CD4-positive, CD25-positive, alpha-beta regulatory T cell (primary cell): Measurements from ENCODE around the gene USF2. TPM values are rescaled to one million over a fixed set of nuclear protein-coding genes. Genes with fewer than 3 reads are reported as not detected.

Experiments
- ATAC-seq, 2 donors: fragments of 150-1000 bp; cut with Tn5 transposase; one replicate each; pipeline ENCODE4 v1.10.0; 2021; ENCODE audit warnings: low read depth in 2 of 2, moderate number of reproducible peaks in 2 of 2, moderate library complexity in 1 of 2
- DNase-seq, 3 donors: peaks; one replicate each; pipeline versions ENCODE4 v3.0.0 to v3.0.0-alpha.2; 2012 to 2022; ENCODE audit warnings: mixed read lengths in 1 of 3
- H3K27ac ChIP-seq: one replicate; pipeline ENCODE4 v1.7.0; 2013; ENCODE audit warnings: mild to moderate bottlenecking, low read length; ENCODE audit not compliant: insufficient read depth, poor library complexity, severe bottlenecking
- H3K27me3 ChIP-seq: one replicate; pipeline ENCODE4 v1.7.0; 2013; ENCODE audit warnings: low read length; ENCODE audit not compliant: control insufficient read depth, insufficient read depth
- H3K36me3 ChIP-seq: one replicate; pipeline ENCODE4 v1.7.0; 2013; ENCODE audit warnings: mild to moderate bottlenecking, low read length, moderate library complexity; ENCODE audit not compliant: control insufficient read depth, insufficient read depth
- H3K4me1 ChIP-seq: 2 replicates; pipeline ENCODE4 v1.7.0; 2013; ENCODE audit warnings: mild to moderate bottlenecking, low read length; ENCODE audit not compliant: insufficient read depth, control insufficient read depth, poor library complexity, severe bottlenecking
- H3K4me3 ChIP-seq: one replicate; pipeline ENCODE4 v1.7.0; 2013; ENCODE audit warnings: low read depth, mild to moderate bottlenecking, low read length, moderate library complexity
- H3K9me3 ChIP-seq, 2 experiments: 1 replicate in 1 of 2; 2 replicates in 1 of 2; pipeline ENCODE4 v1.7.0; 2013; ENCODE audit warnings: low read length in 2 of 2, mild to moderate bottlenecking in 1 of 2, moderate library complexity in 1 of 2; ENCODE audit not compliant: control insufficient read depth in 2 of 2
- H3K27ac Mint-ChIP-seq, 3 donors: one replicate each; pipeline ENCODE4 v1.8.0; 2020 to 2022; ENCODE audit warnings: mild to moderate bottlenecking in 3 of 3, mixed read lengths in 3 of 3, moderate library complexity in 2 of 3
- H3K27me3 Mint-ChIP-seq: one replicate; pipeline ENCODE4 v1.8.0; 2022; ENCODE audit warnings: mild to moderate bottlenecking, mixed read lengths
- H3K36me3 Mint-ChIP-seq: one replicate; pipeline ENCODE4 v1.8.0; 2020; ENCODE audit warnings: mixed read lengths
- H3K4me1 Mint-ChIP-seq, 4 donors: one replicate each; pipeline ENCODE4 v1.8.0; 2020 to 2022; ENCODE audit warnings: mixed read lengths in 4 of 4, mild to moderate bottlenecking in 1 of 4
- H3K4me3 Mint-ChIP-seq, 4 donors: one replicate each; pipeline ENCODE4 v1.8.0; 2020 to 2022; ENCODE audit warnings: mild to moderate bottlenecking in 4 of 4, mixed read lengths in 4 of 4, moderate library complexity in 3 of 4
- H3K9me3 Mint-ChIP-seq, 7 donors: one replicate each; pipeline ENCODE4 v1.8.0; 2020 to 2022; ENCODE audit warnings: mixed read lengths in 7 of 7, mild to moderate bottlenecking in 3 of 7, moderate library complexity in 2 of 7
- polyA plus RNA-seq, 4 donors: library from polyadenylated mRNA; unstranded; fragments of 300-500 nt; fragmentation: Illumina TruSeq; gene quantifications; one replicate each; pipeline ENCODE4 v1.2.3, GENCODE V29; 2021
- total RNA-seq: library from RNA; stranded (reverse); gene quantifications from one replicate; pipeline ENCODE4 v1.2.3, GENCODE V29; 2022

Gene USF2
- total and polyA plus RNA-seq, 5 donors from 2014 or later = 5.9 to 277 (median 7.3) TPM

GRCh38 chr19:35306473-35307246 lies 37.9 kb downstream of the USF2 start:
- no peak overlapping the region for H3K27ac Mint-ChIP-seq

GRCh38 chr19:35307931-35308330 lies 39.2 kb downstream of the USF2 start:
- Histone ChIP-seq H3K27me3 (no peaks in the 10 kb centered on the region), H3K4me1 (no peaks in the 10 kb centered on the region), H3K9me3 (no peaks in the 10 kb centered on the region), H3K4me3 (no peak overlapping the region), H3K27ac (no peak overlapping the region), H3K36me3 (no peaks in the 10 kb centered on the region)
- Mint-ChIP-seq H3K4me3 (no peak overlapping the region), H3K4me1 (peaks cover 0 to 2% (median 0%) of the 10 kb centered on the region in 4 donors), H3K36me3 (no peaks in the 10 kb centered on the region), H3K27ac (peak overlapping the region in 2 of 3 donors; percentile 24 to 60), H3K9me3 (peaks cover 0 to 3% (median 0%) of the 10 kb centered on the region in 7 donors), H3K27me3 (no peaks in the 10 kb centered on the region)
- ATAC-seq = no peak
- no peak for DNase-seq

More at GRCh38 chr19:35306473-35307246, 37.9 kb downstream of the USF2 start:
- Histone ChIP-seq H3K27ac (no peak overlapping the region), H3K27me3 (no peaks in the 10 kb centered on the region), H3K36me3 (no peaks in the 10 kb centered on the region), H3K4me3 (no peak overlapping the region), H3K9me3 (no peaks in the 10 kb centered on the region), H3K4me1 (no peaks in the 10 kb centered on the region)
- DNase-seq = no peak
- no peaks in the 10 kb centered on the region for H3K36me3 Mint-ChIP-seq
- no peak for ATAC-seq
- H3K9me3 Mint-ChIP-seq = peaks cover 0 to 3% (median 0%) of the 10 kb centered on the region in 7 donors
- no peaks in the 10 kb centered on the region for H3K27me3 Mint-ChIP-seq
- no peak overlapping the region for H3K4me3 Mint-ChIP-seq
- H3K4me1 Mint-ChIP-seq = peaks cover 0 to 2% (median 0%) of the 10 kb centered on the region in 4 donors

- H3K4me1 ChIP-seq = no peaks in the 10 kb centered on the region
- H3K4me3 ChIP-seq = no peak overlapping the region
- no peak overlapping the region for H3K27ac ChIP-seq
- Mint-ChIP-seq H3K27ac (peak overlapping the region in 2 of 3 donors; percentile 24 to 32), H3K9me3 (peaks cover 0 to 3% (median 0%) of the 10 kb centered on the region in 7 donors), H3K4me1 (peaks cover 0 to 2% (median 0%) of the 10 kb centered on the region in 4 donors), H3K27me3 (no peaks in the 10 kb centered on the region), H3K36me3 (no peaks in the 10 kb centered on the region), H3K4me3 (no peak overlapping the region)
- ATAC-seq (no peak), DNase-seq (no peak)
- no peaks in the 10 kb centered on the region for H3K27me3 ChIP-seq
- no peaks in the 10 kb centered on the region for H3K9me3 ChIP-seq
- H3K36me3 ChIP-seq = no peaks in the 10 kb centered on the region
Measured at GRCh38 chr19:35308910-35309309, 40.1 kb downstream of the USF2 start.

GRCh38 chr19:35309481-35310279 lies 40.9 kb downstream of the USF2 start:
- Mint-ChIP-seq H3K9me3 (peaks cover 0 to 3% (median 0%) of the 10 kb centered on the region in 7 donors), H3K4me3 (no peak overlapping the region), H3K4me1 (peaks cover 0 to 2% (median 0%) of the 10 kb centered on the region in 4 donors), H3K27me3 (no peaks in the 10 kb centered on the region), H3K36me3 (no peaks in the 10 kb centered on the region), H3K27ac (no peak overlapping the region)
- Histone ChIP-seq H3K4me1 (no peaks in the 10 kb centered on the region), H3K4me3 (no peak overlapping the region), H3K36me3 (no peaks in the 10 kb centered on the region), H3K27ac (no peak overlapping the region), H3K9me3 (no peaks in the 10 kb centered on the region), H3K27me3 (no peaks in the 10 kb centered on the region)
- ATAC-seq = no peak
- no peak for DNase-seq

GRCh38 chr19:35310331-35310730 lies 41.6 kb downstream of the USF2 start:
- Mint-ChIP-seq H3K4me1 (peaks cover 0 to 2% (median 0%) of the 10 kb centered on the region in 4 donors), H3K9me3 (peaks cover 0 to 2% (median 0%) of the 10 kb centered on the region in 7 donors)

GRCh38 chr19:35310811-35311465 lies 42.2 kb downstream of the USF2 start:
- Mint-ChIP-seq H3K4me3 (no peak overlapping the region), H3K4me1 (peaks cover 0 to 2% (median 0%) of the 10 kb centered on the region in 4 donors), H3K9me3 (peaks cover 0 to 2% (median 0%) of the 10 kb centered on the region in 7 donors), H3K36me3 (no peaks in the 10 kb centered on the region), H3K27me3 (no peaks in the 10 kb centered on the region), H3K27ac (no peak overlapping the region)
- DNase-seq (no peak), ATAC-seq (no peak)
- H3K36me3 ChIP-seq = no peaks in the 10 kb centered on the region
- H3K4me1 ChIP-seq = no peaks in the 10 kb centered on the region
- no peak overlapping the region for H3K27ac ChIP-seq
- H3K4me3 ChIP-seq = no peak overlapping the region
- H3K27me3 ChIP-seq = no peaks in the 10 kb centered on the region
- no peaks in the 10 kb centered on the region for H3K9me3 ChIP-seq

More at GRCh38 chr19:35310331-35310730, 41.6 kb downstream of the USF2 start:
- H3K27ac ChIP-seq = no peak overlapping the region
- Mint-ChIP-seq H3K27me3 (no peaks in the 10 kb centered on the region), H3K36me3 (no peaks in the 10 kb centered on the region), H3K4me3 (no peak overlapping the region), H3K27ac (no peak overlapping the region)
- no peaks in the 10 kb centered on the region for H3K36me3 ChIP-seq
- no peaks in the 10 kb centered on the region for H3K9me3 ChIP-seq
- DNase-seq (no peak), ATAC-seq (no peak)
- no peaks in the 10 kb centered on the region for H3K4me1 ChIP-seq
- no peak overlapping the region for H3K4me3 ChIP-seq
- H3K27me3 ChIP-seq = no peaks in the 10 kb centered on the region

GRCh38 chr19:35311901-35312665 lies 43.3 kb downstream of the USF2 start:
- Mint-ChIP-seq H3K27ac (no peak overlapping the region), H3K9me3 (peaks cover 0 to 2% (median 0%) of the 10 kb centered on the region in 7 donors), H3K4me1 (peaks cover 0 to 2% (median 0%) of the 10 kb centered on the region in 4 donors), H3K36me3 (no peaks in the 10 kb centered on the region), H3K27me3 (no peaks in the 10 kb centered on the region), H3K4me3 (no peak overlapping the region)
- Histone ChIP-seq H3K36me3 (no peaks in the 10 kb centered on the region), H3K9me3 (no peaks in the 10 kb centered on the region), H3K27ac (no peak overlapping the region), H3K4me3 (no peak overlapping the region), H3K27me3 (no peaks in the 10 kb centered on the region), H3K4me1 (no peaks in the 10 kb centered on the region)
- ATAC-seq = no peak
- no peak for DNase-seq
